Stimulated activated CD8-positive, alpha-beta memory T cell treated with anti-CD3 and anti-CD28 coated beads, Interleukin-4, amount 100 ng/mL, for 1 hour (primary cell): ENCODE results near the gene LSM14B.
"Not testable (repeated sequence)": the region's sequence is repeated elsewhere in the genome, so short reads cannot be mapped to it uniquely, and the experiment has no call there.

ENCODE experiments used
- DNase-seq, 2 donors: peaks; one replicate each; pipeline ENCODE4 v3.0.0-alpha.2; 2020; ENCODE audit warnings: low read depth in 2 of 2, low spot score in 1 of 2

LSM14B gene

DNA sequence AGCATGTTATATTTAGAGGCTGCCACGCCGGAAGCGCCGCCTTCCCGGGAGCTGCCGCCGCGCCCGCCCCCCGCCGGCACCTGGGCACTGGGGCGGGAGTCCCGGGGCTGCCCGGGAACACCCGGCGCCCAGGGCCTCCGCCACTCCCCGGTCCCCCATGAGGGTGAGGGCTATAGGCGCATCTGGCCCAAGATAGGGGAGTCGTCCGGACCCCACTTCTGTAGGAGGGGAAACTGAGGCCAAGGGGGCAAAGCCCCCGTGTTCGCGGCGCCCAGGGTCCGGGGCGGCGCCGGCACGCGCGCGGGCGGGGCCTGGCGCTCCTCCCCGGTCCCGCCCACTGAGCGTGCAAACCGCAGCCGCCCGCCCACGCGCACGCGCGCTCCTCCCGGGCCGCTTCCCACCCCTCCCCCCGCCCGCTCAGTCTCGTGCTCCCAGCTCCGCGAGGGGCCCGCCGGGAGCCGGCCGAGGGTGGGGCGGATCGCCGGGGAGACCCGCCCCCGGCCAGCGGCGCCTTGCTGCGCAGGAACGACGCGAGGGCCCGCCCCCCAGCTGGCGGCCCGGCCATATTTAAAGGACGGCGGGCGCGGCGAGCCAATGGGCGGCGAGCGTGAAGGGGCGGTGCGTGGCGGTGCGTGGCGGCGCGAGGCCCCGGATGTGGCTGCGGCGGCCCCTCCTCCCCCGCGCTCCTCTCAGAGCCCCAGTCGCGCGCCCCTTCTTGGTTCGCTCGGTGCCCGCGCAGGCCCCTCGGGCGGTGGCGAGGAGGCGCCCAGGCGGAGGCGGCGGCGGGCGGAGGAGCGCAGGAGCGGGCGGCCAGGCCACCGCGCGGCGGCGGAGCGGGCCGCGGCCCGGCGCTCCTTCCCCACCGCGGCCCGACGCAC is at the start of gene LSM14B:
TSS of gene LSM14B (plus strand) at position 700 of the 878 bp plus-strand sequence. CDS start 192 bp downstream, outside the sequence.
- DNase-seq = peak; percentile 90 to 94

- no peak for DNase-seq
Observed at GRCh38 chr20:62073323-62073722, 49.0 kb upstream of the LSM14B start.

DNA sequence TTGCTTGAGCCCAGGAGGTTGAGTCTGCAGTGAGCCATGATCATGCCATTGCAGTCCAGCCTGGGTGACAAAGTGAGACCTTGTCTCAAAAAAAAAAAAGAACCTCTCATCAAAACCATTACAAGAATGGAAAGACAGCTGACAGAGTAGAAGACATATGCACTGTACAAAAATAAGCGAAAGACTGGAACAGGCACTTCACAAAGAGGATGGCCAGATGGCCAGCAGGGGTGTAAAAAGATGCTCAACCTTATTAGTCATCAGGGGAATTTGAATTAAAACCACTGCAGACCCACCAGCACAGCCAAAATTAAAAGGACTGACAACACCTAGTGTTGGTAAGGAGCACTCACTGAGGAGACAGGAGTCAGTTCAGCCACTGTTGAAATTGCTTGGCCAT is 43.1 kb upstream of the LSM14B start:
- DNase-seq = no peak

DNA sequence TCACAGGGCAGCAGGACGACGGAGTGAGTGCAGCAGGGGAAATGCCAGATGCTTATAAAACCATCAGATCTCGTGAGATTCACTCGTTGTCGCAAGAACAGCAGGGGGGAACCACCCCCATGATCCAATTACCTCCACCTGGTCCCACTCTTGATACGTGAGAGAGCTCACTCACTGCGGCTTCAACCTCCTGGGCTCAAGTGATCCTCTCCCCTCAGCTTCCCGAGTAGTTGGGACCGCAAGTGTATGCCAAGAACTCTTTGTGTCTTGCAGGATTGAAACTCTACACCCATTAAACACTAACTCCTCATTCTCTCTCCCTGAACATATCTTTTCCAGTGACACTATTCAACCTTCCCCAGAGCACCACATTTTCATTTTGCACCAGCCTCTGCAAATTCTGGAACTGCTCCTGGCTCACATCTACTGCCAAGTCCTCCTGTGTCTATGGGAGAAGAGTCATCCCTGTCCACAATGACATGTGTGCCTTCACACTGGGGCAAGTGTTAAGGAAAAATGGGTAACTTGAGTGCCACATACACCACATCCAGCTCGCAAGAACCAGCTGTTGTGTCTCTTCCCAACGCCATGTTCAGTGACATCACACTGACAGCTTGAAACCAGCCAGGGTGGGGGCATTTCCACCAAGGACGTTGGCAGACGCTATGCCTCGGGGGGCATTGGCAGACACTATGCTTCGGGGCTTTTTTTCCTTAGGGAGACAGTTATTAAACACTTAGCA is 41.9 kb upstream of the LSM14B start:
- DNase-seq = no peak

DNA sequence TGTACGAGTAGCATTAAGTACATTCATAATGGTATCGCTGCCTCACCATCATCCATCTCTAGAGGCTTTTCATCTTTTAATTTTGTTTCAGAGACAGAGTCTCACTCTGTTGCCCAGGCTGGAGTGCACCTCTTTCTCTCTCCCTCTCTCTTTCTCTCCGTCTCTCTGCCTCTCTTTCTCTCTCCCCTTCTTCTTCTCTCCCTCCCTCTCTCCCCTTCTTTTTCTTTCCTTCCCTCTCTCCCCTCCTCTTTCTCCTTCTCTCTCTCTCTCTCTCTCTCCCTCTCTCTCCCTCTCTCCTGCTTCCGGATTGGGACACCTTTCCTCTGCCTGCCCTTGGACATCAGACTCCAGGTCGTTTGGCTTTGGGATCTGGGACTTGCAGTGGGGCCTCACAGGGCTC is 39.0 kb upstream of the LSM14B start:
- no peak for DNase-seq

- not testable (repeated sequence) for DNase-seq
Observed at GRCh38 chr20:62084224-62084623, 38.1 kb upstream of the LSM14B start.

DNA sequence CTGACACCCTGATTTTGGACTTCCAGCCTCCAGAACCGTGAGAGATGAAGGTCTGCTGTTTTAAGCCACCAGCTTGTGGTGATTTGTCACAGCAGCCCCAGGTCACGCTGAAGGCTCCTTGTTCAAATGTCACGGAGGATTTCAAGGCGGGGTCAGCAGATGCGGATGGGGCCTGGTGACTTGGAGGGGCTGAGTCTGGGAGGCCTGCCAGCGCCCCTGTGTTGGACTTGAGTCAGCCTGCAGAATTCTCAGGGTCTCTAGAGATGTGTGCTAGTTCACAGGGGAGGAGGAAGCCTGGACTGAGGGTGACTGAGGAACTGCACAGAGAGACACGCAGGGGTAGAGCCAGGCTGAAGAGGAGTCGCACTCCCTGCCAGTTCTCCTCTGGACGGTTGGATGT is 37.1 kb upstream of the LSM14B start:
- DNase-seq = no peak

DNA sequence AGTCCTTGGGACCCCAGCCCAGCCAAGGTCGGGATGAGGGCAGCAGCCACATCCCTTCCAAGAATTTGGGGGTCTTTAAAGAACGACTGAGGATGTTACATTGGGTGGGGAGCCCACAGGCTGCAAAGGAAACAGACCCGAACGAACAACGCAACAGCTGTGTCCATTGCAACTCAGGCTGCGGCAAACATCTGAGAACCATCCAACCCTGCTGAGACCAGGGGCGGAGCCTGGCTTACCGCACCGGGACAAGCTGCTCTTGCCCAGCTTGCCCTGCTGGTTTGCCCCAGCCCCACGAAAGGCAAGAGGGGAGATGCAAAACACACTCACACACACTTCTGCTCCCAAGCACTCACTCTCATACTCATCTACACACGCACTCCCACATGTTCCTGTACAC is 35.0 kb upstream of the LSM14B start:
- no peak for DNase-seq

- no peak for DNase-seq
Observed at GRCh38 chr20:62087632-62088031, 34.6 kb upstream of the LSM14B start.

DNA sequence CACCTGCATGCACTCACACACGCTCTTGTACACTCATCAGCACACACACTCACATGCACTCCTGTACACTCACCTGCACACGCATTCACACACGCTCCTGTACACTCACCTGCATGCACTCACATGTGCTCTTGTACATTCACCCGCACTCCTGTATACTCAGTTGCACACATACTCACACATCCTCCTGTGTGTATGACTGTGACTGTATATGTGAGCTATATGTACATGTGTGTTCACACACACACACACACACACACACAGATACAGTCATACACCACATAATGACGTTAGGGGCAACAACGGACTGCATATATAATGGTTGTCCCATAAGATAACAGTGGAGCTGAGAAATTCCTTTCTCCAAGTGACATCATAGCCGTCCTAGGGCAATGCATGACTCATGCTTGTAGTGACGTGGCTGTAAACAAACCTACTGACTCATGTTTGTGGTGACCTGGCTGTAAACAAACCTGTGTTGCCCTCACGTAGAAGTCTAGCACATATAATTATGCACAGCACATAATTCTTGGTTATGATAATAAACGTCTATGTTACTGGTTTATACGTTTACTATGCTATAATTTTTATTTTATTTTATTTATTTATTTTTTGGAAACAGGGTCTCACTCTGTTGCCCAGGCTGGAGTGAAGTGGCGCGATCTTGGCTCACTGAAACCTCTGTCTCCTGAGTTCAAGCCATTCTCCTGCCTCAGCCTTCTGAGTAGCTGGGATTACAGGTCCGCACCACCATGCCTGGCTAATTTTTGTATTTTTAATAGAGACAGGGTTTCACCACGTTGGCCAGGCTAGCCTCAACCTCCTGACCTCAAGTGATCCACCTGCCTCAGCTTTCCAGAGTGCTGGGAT is 33.8 kb upstream of the LSM14B start:
- no peak for DNase-seq

GRCh38 chr20:62089393-62089792 is 32.9 kb upstream of the LSM14B start:
- no peak for DNase-seq

DNA sequence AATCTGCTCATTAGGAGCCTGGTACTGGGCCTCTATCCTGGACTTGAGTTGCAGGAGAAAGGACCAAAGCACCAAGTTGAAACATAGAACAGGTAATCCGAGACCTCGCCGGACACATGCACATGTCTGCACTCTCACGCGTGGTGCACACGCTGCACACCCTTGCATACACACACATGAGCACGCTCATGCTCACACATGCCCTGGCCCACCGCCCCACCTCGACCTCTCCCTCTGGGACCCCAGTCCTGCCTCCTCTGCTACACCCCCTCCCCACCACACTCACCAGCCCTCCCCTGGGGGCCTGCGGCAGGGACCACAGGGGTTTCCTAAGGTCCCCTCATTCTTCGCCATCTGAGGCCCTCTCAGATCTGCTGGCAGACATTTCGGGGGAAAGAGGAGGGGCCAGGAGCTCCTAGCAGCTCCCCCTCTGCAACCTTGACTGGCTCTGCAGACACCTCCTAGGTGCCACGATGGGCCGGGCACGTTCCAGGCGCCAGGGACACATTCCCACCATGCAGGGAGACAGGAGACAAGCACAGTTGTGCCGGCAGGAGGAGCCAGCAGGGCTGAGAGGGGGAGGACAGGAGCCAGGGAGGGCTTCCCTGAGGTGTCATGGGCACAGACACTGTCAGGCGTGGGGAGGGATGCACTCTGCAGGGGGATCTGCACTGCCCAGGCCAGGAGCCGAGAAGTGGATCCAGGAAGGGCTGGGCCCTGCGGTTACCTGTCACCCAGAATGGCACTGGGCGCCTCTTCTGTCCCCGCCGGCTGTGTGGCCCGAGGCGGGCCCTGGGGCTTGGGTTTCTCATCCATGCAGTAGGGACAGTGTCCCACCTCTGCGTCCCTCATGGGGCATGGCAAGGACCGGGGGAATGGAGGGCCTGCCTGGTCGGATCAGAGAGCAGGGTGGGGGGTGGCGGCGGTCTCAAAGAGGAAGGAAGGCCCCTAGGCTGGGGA is 25.6 kb upstream of the LSM14B start:
- DNase-seq = no peak

DNA sequence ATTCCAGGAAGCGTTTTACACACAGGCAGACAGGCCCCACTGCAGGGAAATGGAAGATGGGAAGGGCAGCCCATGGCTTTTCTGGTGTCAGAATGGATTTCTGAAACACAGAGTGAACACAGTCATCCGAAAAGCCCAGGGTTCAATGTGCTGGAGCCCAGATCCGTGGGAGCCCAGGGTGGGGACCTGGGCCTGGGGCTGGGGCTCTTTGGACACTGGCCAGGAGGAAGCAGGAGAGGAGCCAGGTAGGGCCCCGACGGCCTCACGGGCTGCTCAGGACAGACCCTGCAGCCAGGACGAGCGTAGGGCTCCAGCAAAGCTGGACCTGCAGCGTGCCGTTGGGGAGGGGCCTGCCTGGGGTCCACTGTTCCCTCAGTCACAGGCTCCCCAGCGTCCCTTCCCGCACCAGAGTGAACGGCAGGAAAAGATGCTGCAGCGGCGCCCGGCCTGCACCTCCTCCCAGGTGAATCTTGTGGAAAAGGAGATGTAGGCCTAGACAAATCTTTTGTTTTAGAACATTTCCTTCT is 24.3 kb upstream of the LSM14B start:
- DNase-seq = no peak

GRCh38 chr20:62101078-62101477 is 21.2 kb upstream of the LSM14B start:
- DNase-seq = no peak

GRCh38 chr20:62103508-62104233 is 18.6 kb upstream of the LSM14B start:
- no peak for DNase-seq

GRCh38 chr20:62104234-62104789 is 18.0 kb upstream of the LSM14B start:
- no peak for DNase-seq

- no peak for DNase-seq
Observed at GRCh38 chr20:62104791-62105345, 17.4 kb upstream of the LSM14B start.

- no peak for DNase-seq
Observed at GRCh38 chr20:62105592-62105991, 16.7 kb upstream of the LSM14B start.

- no peak for DNase-seq
Observed at GRCh38 chr20:62111148-62111547, 11.1 kb upstream of the LSM14B start.
